ENCODE results near the gene BEST3. TPM values are rescaled to one million over a fixed set of nuclear protein-coding genes. Genes with fewer than 3 reads are reported as not detected.

Gene BEST3
- polyA plus RNA-seq, 1 donor from 2014 or later, result 0.88 TPM

DNA sequence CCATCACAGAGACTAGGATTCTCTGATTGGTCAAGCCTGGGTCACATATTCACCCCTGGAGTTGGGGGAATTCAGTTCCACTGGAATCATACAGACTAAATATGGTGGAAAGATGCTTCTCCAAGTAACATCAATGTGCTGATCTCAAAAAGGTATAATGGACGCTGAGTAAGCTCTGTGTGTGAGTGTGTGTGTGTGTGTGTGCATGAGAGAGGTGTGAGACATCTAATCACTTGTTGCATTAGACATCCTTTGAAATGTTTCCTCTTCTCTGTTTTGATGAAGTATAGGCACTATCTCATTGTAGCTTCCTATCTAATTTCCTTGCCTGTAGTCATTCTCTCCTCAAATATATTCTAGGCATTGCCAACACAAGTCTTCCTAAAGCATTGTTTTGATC is 34.5 kb upstream of the BEST3 start:
- H3F3A ChIP-seq (ENCODE audit: insufficient read depth, low read length, poor library complexity, severe bottlenecking), result no peaks in the 10 kb centered on the region
- TF ChIP-seq MXI1 (conservative IDR thresholded peaks at IDR 0.05; ENCODE audit: poor library complexity, severe bottlenecking), result no peak
- no peak for TF ChIP-seq EP300 (conservative IDR thresholded peaks at IDR 0.05; ENCODE audit: poor library complexity, severe bottlenecking)
- TF ChIP-seq EZH2 (IDR thresholded peaks at IDR 0.05; ENCODE audit: borderline replicate concordance, insufficient read depth, low read length, poor library complexity, severe bottlenecking), result no peak
- no peak for TF ChIP-seq RAD21 (conservative IDR thresholded peaks at IDR 0.05)
- no peak for TF ChIP-seq TAF1 (IDR thresholded peaks at IDR 0.05; ENCODE audit: low read depth)
- no peak for TF ChIP-seq SMC3 (conservative IDR thresholded peaks at IDR 0.05; ENCODE audit: poor library complexity)
- TF ChIP-seq, protein P1, sequence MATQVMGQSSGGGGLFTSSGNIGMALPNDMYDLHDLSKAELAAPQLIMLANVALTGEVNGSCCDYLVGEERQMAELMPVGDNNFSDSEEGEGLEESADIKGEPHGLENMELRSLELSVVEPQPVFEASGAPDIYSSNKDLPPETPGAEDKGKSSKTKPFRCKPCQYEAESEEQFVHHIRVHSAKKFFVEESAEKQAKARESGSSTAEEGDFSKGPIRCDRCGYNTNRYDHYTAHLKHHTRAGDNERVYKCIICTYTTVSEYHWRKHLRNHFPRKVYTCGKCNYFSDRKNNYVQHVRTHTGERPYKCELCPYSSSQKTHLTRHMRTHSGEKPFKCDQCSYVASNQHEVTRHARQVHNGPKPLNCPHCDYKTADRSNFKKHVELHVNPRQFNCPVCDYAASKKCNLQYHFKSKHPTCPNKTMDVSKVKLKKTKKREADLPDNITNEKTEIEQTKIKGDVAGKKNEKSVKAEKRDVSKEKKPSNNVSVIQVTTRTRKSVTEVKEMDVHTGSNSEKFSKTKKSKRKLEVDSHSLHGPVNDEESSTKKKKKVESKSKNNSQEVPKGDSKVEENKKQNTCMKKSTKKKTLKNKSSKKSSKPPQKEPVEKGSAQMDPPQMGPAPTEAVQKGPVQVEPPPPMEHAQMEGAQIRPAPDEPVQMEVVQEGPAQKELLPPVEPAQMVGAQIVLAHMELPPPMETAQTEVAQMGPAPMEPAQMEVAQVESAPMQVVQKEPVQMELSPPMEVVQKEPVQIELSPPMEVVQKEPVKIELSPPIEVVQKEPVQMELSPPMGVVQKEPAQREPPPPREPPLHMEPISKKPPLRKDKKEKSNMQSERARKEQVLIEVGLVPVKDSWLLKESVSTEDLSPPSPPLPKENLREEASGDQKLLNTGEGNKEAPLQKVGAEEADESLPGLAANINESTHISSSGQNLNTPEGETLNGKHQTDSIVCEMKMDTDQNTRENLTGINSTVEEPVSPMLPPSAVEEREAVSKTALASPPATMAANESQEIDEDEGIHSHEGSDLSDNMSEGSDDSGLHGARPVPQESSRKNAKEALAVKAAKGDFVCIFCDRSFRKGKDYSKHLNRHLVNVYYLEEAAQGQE (IDR thresholded peaks at IDR 0.05; ENCODE audit: borderline replicate concordance), result no peak

DNA sequence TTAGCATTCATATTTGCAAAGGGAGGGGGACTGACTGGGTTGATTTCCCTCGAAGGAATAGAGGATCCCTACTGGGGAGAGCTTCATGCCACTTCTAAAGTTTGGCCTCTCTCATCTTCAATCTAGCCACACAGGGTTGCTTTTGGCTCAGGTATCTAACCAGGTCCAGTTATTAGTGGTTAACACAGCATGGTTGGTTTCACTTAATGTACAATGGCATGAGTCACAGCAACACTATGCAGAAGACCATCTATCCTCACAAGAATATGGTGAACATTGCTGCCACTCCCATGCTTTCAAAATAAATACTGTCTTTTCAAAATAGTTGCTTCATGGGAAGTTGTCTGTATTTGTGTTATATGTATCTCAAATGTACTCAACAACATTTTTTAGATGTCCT is 33.0 kb upstream of the BEST3 start:
- Histone ChIP-seq H3K9ac (ENCODE audit: low read length) (no peak overlapping the region), H3K9me2 (ENCODE audit: insufficient read depth, low read length) (no peaks in the 10 kb centered on the region), H3K27me3 (ENCODE audit: insufficient read depth, low read depth, low read length) (no peaks in the 10 kb centered on the region), H2AFZ (ENCODE audit: low read depth, low read length) (no peak overlapping the region), H3K4me2 (ENCODE audit: low read length) (no peak overlapping the region), H4K20me1 (ENCODE audit: insufficient read depth) (no peaks in the 10 kb centered on the region), H3K27ac (ENCODE audit: low read length) (no peak overlapping the region), H3K79me2 (replicated peaks; ENCODE audit: insufficient read depth, low read length) (no peaks in the 10 kb centered on the region), H3K9me3 (ENCODE audit: low read length) (no peaks in the 10 kb centered on the region), H3F3A (ENCODE audit: insufficient read depth, low read length, poor library complexity, severe bottlenecking) (no peaks in the 10 kb centered on the region), H3K4me3 (ENCODE audit: low read length) (no peak overlapping the region), H3K36me3 (ENCODE audit: insufficient read depth, low read length) (no peaks in the 10 kb centered on the region)
- no peak for TF ChIP-seq MXI1 (conservative IDR thresholded peaks at IDR 0.05; ENCODE audit: poor library complexity, severe bottlenecking)
- no peak for TF ChIP-seq RAD21 (conservative IDR thresholded peaks at IDR 0.05)
- TF ChIP-seq, protein P2, sequence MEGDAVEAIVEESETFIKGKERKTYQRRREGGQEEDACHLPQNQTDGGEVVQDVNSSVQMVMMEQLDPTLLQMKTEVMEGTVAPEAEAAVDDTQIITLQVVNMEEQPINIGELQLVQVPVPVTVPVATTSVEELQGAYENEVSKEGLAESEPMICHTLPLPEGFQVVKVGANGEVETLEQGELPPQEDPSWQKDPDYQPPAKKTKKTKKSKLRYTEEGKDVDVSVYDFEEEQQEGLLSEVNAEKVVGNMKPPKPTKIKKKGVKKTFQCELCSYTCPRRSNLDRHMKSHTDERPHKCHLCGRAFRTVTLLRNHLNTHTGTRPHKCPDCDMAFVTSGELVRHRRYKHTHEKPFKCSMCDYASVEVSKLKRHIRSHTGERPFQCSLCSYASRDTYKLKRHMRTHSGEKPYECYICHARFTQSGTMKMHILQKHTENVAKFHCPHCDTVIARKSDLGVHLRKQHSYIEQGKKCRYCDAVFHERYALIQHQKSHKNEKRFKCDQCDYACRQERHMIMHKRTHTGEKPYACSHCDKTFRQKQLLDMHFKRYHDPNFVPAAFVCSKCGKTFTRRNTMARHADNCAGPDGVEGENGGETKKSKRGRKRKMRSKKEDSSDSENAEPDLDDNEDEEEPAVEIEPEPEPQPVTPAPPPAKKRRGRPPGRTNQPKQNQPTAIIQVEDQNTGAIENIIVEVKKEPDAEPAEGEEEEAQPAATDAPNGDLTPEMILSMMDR (IDR thresholded peaks at IDR 0.05; ENCODE audit: poor library complexity, severe bottlenecking), result no peak
- TF ChIP-seq, protein P1 (IDR thresholded peaks at IDR 0.05; ENCODE audit: borderline replicate concordance), result no peak
- no peak for TF ChIP-seq POLR2AphosphoS5 (IDR thresholded peaks at IDR 0.05)
- TF ChIP-seq EP300 (conservative IDR thresholded peaks at IDR 0.05; ENCODE audit: poor library complexity, severe bottlenecking), result no peak
- TF ChIP-seq SMC3 (conservative IDR thresholded peaks at IDR 0.05; ENCODE audit: poor library complexity), result no peak
- TF ChIP-seq TAF1 (IDR thresholded peaks at IDR 0.05; ENCODE audit: low read depth), result no peak
- no peak for TF ChIP-seq EZH2 (IDR thresholded peaks at IDR 0.05; ENCODE audit: borderline replicate concordance, insufficient read depth, low read length, poor library complexity, severe bottlenecking)

More for the DNA sequence above, 34.5 kb upstream of the BEST3 start:
- no peaks in the 10 kb centered on the region for H3K9me3 ChIP-seq (ENCODE audit: low read length)
- no peak overlapping the region for H2AFZ ChIP-seq (ENCODE audit: low read depth, low read length)
- H3K36me3 ChIP-seq (ENCODE audit: insufficient read depth, low read length), result no peaks in the 10 kb centered on the region
- no peaks in the 10 kb centered on the region for H3K79me2 ChIP-seq (replicated peaks; ENCODE audit: insufficient read depth, low read length)
- no peak overlapping the region for H3K4me3 ChIP-seq (ENCODE audit: low read length)
- H3K27me3 ChIP-seq (ENCODE audit: insufficient read depth, low read depth, low read length), result no peaks in the 10 kb centered on the region
- H4K20me1 ChIP-seq (ENCODE audit: insufficient read depth), result no peaks in the 10 kb centered on the region
- H3K4me2 ChIP-seq (ENCODE audit: low read length), result no peak overlapping the region
- no peaks in the 10 kb centered on the region for H3K9me2 ChIP-seq (ENCODE audit: insufficient read depth, low read length)
- no peak overlapping the region for H3K27ac ChIP-seq (ENCODE audit: low read length)
- H3K9ac ChIP-seq (ENCODE audit: low read length), result no peak overlapping the region

All from neural cell (in vitro differentiated cells).